Left hindlimb (tissue), 1 donor: Measurements from ENCODE around the gene COL4A2.

Experiments
- DNase-seq: peaks from one replicate; pipeline ENCODE4 v3.0.0-alpha.2; 2018

Gene COL4A2

GRCh38 chr13:110323172-110323891, 16.2 kb downstream of the COL4A2 start:
- peak; percentile 62 for DNase-seq

- DNase-seq = peak; percentile 53
Observed at GRCh38 chr13:110324026-110324749, 17.1 kb downstream of the COL4A2 start.

- DNase-seq = no peak
Observed at GRCh38 chr13:110326263-110326904, 19.3 kb downstream of the COL4A2 start.

GRCh38 chr13:110327051-110327721, 20.1 kb downstream of the COL4A2 start:
- no peak for DNase-seq

GRCh38 chr13:110328573-110328972, 21.5 kb downstream of the COL4A2 start:
- DNase-seq = no peak

GRCh38 chr13:110329258-110329657, 22.2 kb downstream of the COL4A2 start:
- DNase-seq = no peak

GRCh38 chr13:110329798-110330461, 22.8 kb downstream of the COL4A2 start:
- DNase-seq = peak; percentile 5

- peak; percentile 20 for DNase-seq
Observed at GRCh38 chr13:110330491-110331011, 23.5 kb downstream of the COL4A2 start.

GRCh38 chr13:110331362-110331761, 24.3 kb downstream of the COL4A2 start:
- peak; percentile 7 for DNase-seq

GRCh38 chr13:110332750-110333149, 25.7 kb downstream of the COL4A2 start:
- DNase-seq = peak; percentile 9

GRCh38 chr13:110333837-110334236, 26.8 kb downstream of the COL4A2 start:
- no peak for DNase-seq

GRCh38 chr13:110334256-110334655, 27.2 kb downstream of the COL4A2 start:
- no peak for DNase-seq

GRCh38 chr13:110334841-110335490, 27.9 kb downstream of the COL4A2 start:
- no peak for DNase-seq

GRCh38 chr13:110336108-110336507, 29.0 kb downstream of the COL4A2 start:
- peak; percentile 10 for DNase-seq

GRCh38 chr13:110336681-110337080, 29.6 kb downstream of the COL4A2 start:
- DNase-seq = peak; percentile 19

GRCh38 chr13:110337247-110337646, 30.2 kb downstream of the COL4A2 start:
- peak; percentile 30 for DNase-seq

GRCh38 chr13:110338441-110339101, 31.5 kb downstream of the COL4A2 start:
- peak; percentile 86 for DNase-seq

GRCh38 chr13:110339263-110339662, 32.2 kb downstream of the COL4A2 start:
- DNase-seq = peak; percentile 21

- peak; percentile 6 for DNase-seq
Observed at GRCh38 chr13:110339975-110340550, 33.0 kb downstream of the COL4A2 start.

- DNase-seq = peak; percentile 78
Observed at GRCh38 chr13:110340812-110341444, 33.8 kb downstream of the COL4A2 start.
